Measurements from ENCODE around the gene CCNJL.

The CCNJL gene

GRCh38 chr5:160306696-160307095 lies 5.7 kb downstream of the CCNJL start:
- TF ChIP-seq CTCF (IDR thresholded peaks at IDR 0.05; ENCODE audit: low read depth, low read length, missing control alignments): no peak
- no peak for DNase-seq (ENCODE audit: extremely low read depth, low read depth)

GRCh38 chr5:160305319-160305718 lies 7.0 kb downstream of the CCNJL start:
- H3K4me3 ChIP-seq (replicated peaks; ENCODE audit: low read depth, low read length): no peak overlapping the region
- no peak for TF ChIP-seq CTCF (IDR thresholded peaks at IDR 0.05; ENCODE audit: low read depth, low read length, missing control alignments)
- no peak for DNase-seq (ENCODE audit: extremely low read depth, low read depth)

More at GRCh38 chr5:160306696-160307095, 5.7 kb downstream of the CCNJL start:
- H3K4me3 ChIP-seq (replicated peaks; ENCODE audit: low read depth, low read length): no peak overlapping the region

- H3K4me3 ChIP-seq (replicated peaks; ENCODE audit: low read depth, low read length): no peak overlapping the region
- TF ChIP-seq CTCF (IDR thresholded peaks at IDR 0.05; ENCODE audit: low read depth, low read length, missing control alignments): no peak
- DNase-seq (ENCODE audit: extremely low read depth, low read depth): no peak
These were observed 8.7 kb downstream of the CCNJL start for GRCh38 chr5:160303690-160304089.

- TF ChIP-seq CTCF (IDR thresholded peaks at IDR 0.05; ENCODE audit: low read depth, low read length, missing control alignments): no peak
- no peak overlapping the region for H3K4me3 ChIP-seq (replicated peaks; ENCODE audit: low read depth, low read length)
- DNase-seq (ENCODE audit: extremely low read depth, low read depth): no peak
These were observed 14.2 kb downstream of the CCNJL start for GRCh38 chr5:160298189-160298588.

- no peak for DNase-seq (ENCODE audit: extremely low read depth, low read depth)
- no peak overlapping the region for H3K4me3 ChIP-seq (replicated peaks; ENCODE audit: low read depth, low read length)
- no peak for TF ChIP-seq CTCF (IDR thresholded peaks at IDR 0.05; ENCODE audit: low read depth, low read length, missing control alignments)
These were observed 14.6 kb downstream of the CCNJL start for GRCh38 chr5:160297776-160298175.

- no peak for DNase-seq (ENCODE audit: extremely low read depth, low read depth)
- no peak overlapping the region for H3K4me3 ChIP-seq (replicated peaks; ENCODE audit: low read depth, low read length)
- no peak for TF ChIP-seq CTCF (IDR thresholded peaks at IDR 0.05; ENCODE audit: low read depth, low read length, missing control alignments)
These were observed 15.4 kb downstream of the CCNJL start for GRCh38 chr5:160297004-160297403.

- no peak overlapping the region for H3K4me3 ChIP-seq (replicated peaks; ENCODE audit: low read depth, low read length)
- no peak for TF ChIP-seq CTCF (IDR thresholded peaks at IDR 0.05; ENCODE audit: low read depth, low read length, missing control alignments)
- no peak for DNase-seq (ENCODE audit: extremely low read depth, low read depth)
These were observed 15.9 kb downstream of the CCNJL start for GRCh38 chr5:160296496-160296895.

Data from HFF-Myc (cell line).